H9 (cell line): ENCODE measurements around the gene PPP1R12B. TPM values are rescaled to one million over a fixed set of nuclear protein-coding genes. Genes with fewer than 3 reads are reported as not detected.
"Not testable (repeated sequence)": the region's sequence is repeated elsewhere in the genome, so short reads cannot be mapped to it uniquely, and the experiment has no call there.

Experiments used
- DNase-seq: peaks from one replicate; pipeline ENCODE4 v3.0.0-alpha.2; 2017
- H2AFZ ChIP-seq: one replicate; pipeline ENCODE4 v1.6.1; 2013; ENCODE audit warnings: mild to moderate bottlenecking, low read length, control low read depth, moderate library complexity
- H2AK5ac ChIP-seq: 2 replicates; pipeline ENCODE4 v1.6.1; 2013; ENCODE audit warnings: low read length, control low read depth, mixed read lengths; ENCODE audit not compliant: insufficient read length
- H2BK120ac ChIP-seq: one replicate; pipeline ENCODE4 v1.6.1; 2013; ENCODE audit warnings: low read depth, mild to moderate bottlenecking, low read length, control low read depth, inconsistent platforms; ENCODE audit not compliant: poor library complexity, severe bottlenecking
- H2BK12ac ChIP-seq: 2 replicates; pipeline ENCODE4 v1.6.1; 2013; ENCODE audit warnings: low read length, control low read depth, mixed read lengths, low read depth; ENCODE audit not compliant: insufficient read length
- H2BK15ac ChIP-seq: 2 replicates; pipeline ENCODE4 v1.6.1; 2013; ENCODE audit warnings: low read depth, low read length, control low read depth
- H2BK20ac ChIP-seq: one replicate; pipeline ENCODE4 v1.6.1; 2013; ENCODE audit warnings: low read depth, mild to moderate bottlenecking, low read length, control low read depth, inconsistent platforms; ENCODE audit not compliant: poor library complexity, severe bottlenecking
- H2BK5ac ChIP-seq: 2 replicates; pipeline ENCODE4 v1.6.1; 2013; ENCODE audit warnings: low read length, control low read depth, mixed read lengths; ENCODE audit not compliant: insufficient read length
- H3K14ac ChIP-seq: 2 replicates; pipeline ENCODE4 v1.6.1; 2013; ENCODE audit warnings: low read length, control low read depth; ENCODE audit not compliant: insufficient read depth
- H3K18ac ChIP-seq: 2 replicates; pipeline ENCODE4 v1.6.1; 2013; ENCODE audit warnings: low read depth, mild to moderate bottlenecking, mixed read lengths, low read length, control low read depth; ENCODE audit not compliant: insufficient read length
- H3K23ac ChIP-seq: 2 replicates; pipeline ENCODE4 v1.6.1; 2013; ENCODE audit warnings: low read length, control low read depth, mixed read lengths, low read depth; ENCODE audit not compliant: insufficient read length
- H3K23me2 ChIP-seq: 2 replicates; pipeline ENCODE4 v1.6.1; 2013; ENCODE audit warnings: low read depth, mild to moderate bottlenecking, mixed read lengths, low read length, control low read depth; ENCODE audit not compliant: insufficient read length, poor library complexity, severe bottlenecking
- H3K27ac ChIP-seq: 2 replicates; pipeline ENCODE4 v1.5.1; 2013; ENCODE audit warnings: low read length, control low read depth, mixed read lengths, low read depth; ENCODE audit not compliant: insufficient read length
- H3K27me3 ChIP-seq: 2 replicates; pipeline ENCODE4 v1.6.1; 2013; ENCODE audit warnings: low read length, control low read depth, inconsistent platforms; ENCODE audit not compliant: insufficient read depth
- H3K4ac ChIP-seq: 2 replicates; pipeline ENCODE4 v1.6.1; 2013; ENCODE audit warnings: low read depth, mild to moderate bottlenecking, control low read depth, inconsistent platforms, low read length, moderate library complexity
- H3K4me1 ChIP-seq: 2 replicates; pipeline ENCODE4 v1.6.1; 2013; ENCODE audit warnings: low read length, control low read depth, inconsistent platforms; ENCODE audit not compliant: insufficient read depth
- H3K4me2 ChIP-seq: 2 replicates; pipeline ENCODE4 v1.6.1; 2013; ENCODE audit warnings: low read length, control low read depth, mixed read lengths; ENCODE audit not compliant: insufficient read length, insufficient read depth
- H3K56ac ChIP-seq: 2 replicates; pipeline ENCODE4 v1.6.1; 2013; ENCODE audit warnings: low read depth, mild to moderate bottlenecking, mixed read lengths, low read length, control low read depth; ENCODE audit not compliant: insufficient read length
- H3K79me1 ChIP-seq: 2 replicates; pipeline ENCODE4 v1.6.1; 2013; ENCODE audit warnings: low read depth, mild to moderate bottlenecking, moderate library complexity, low read length, control low read depth, inconsistent platforms; ENCODE audit not compliant: insufficient read depth, poor library complexity, severe bottlenecking
- H3K79me2 ChIP-seq: 2 replicates; pipeline ENCODE4 v1.6.1; 2013; ENCODE audit warnings: low read length, control low read depth, inconsistent platforms; ENCODE audit not compliant: insufficient read depth
- H3K9ac ChIP-seq: 2 replicates; pipeline ENCODE4 v1.6.1; 2013; ENCODE audit warnings: low read length, control low read depth, mixed read lengths; ENCODE audit not compliant: insufficient read length; ENCODE audit errors: extremely low read depth
- H3K9me3 ChIP-seq: one replicate; pipeline ENCODE4 v1.6.1; 2013; ENCODE audit warnings: low read depth, low read length, inconsistent platforms; ENCODE audit not compliant: control insufficient read depth
- H3T11ph ChIP-seq: one replicate; pipeline ENCODE4 v1.6.1; 2013; ENCODE audit warnings: mild to moderate bottlenecking, low read length, control low read depth, inconsistent platforms
- H4K20me1 ChIP-seq: one replicate; pipeline ENCODE4 v1.6.1; 2013; ENCODE audit not compliant: control insufficient read depth, insufficient read length, insufficient read depth
- H4K5ac ChIP-seq: 2 replicates; pipeline ENCODE4 v1.6.1; 2013; ENCODE audit warnings: low read depth, mild to moderate bottlenecking, mixed read lengths, low read length, control low read depth; ENCODE audit not compliant: insufficient read length
- H4K8ac ChIP-seq: replicated peaks from 2 replicates; pipeline ENCODE4 v1.6.1; 2013; ENCODE audit warnings: low read length, control low read depth, mixed read lengths, low read depth; ENCODE audit not compliant: insufficient read length
- H4K91ac ChIP-seq: 2 replicates; pipeline ENCODE4 v1.6.1; 2013; ENCODE audit warnings: low read depth, mild to moderate bottlenecking, moderate library complexity, mixed read lengths, low read length, control low read depth; ENCODE audit not compliant: insufficient read length
- H3K27ac Mint-ChIP-seq, 3 experiments: 2 replicates in 2 of 3; 3 replicates in 1 of 3; pipeline ENCODE4 v1.8.0; 2020 to 2021; ENCODE audit warnings: mixed read lengths in 3 of 3, mild to moderate bottlenecking in 1 of 3, moderate library complexity in 1 of 3
- H3K27me3 Mint-ChIP-seq: 2 replicates; pipeline ENCODE4 v1.8.0; 2021; ENCODE audit warnings: low read depth, mild to moderate bottlenecking, moderate library complexity, mixed read lengths
- H3K36me3 Mint-ChIP-seq, 3 experiments: 2 replicates in 2 of 3; 3 replicates in 1 of 3; pipeline ENCODE4 v1.8.0; 2020 to 2021; ENCODE audit warnings: low read depth in 3 of 3, mixed read lengths in 3 of 3; ENCODE audit not compliant: insufficient read depth in 1 of 3
- H3K4me1 Mint-ChIP-seq, 2 experiments: 2 replicates each; pipeline ENCODE4 v1.8.0; 2020; ENCODE audit warnings: mixed read lengths in 2 of 2
- H3K4me3 Mint-ChIP-seq, 2 experiments: 2 replicates in 1 of 2; 3 replicates in 1 of 2; pipeline ENCODE4 v1.8.0; 2020 to 2021; ENCODE audit warnings: mild to moderate bottlenecking in 2 of 2, mixed read lengths in 2 of 2, moderate library complexity in 1 of 2
- H3K9me3 Mint-ChIP-seq, 2 experiments: 2 replicates in 1 of 2; 3 replicates in 1 of 2; pipeline ENCODE4 v1.8.0; 2020; ENCODE audit warnings: mild to moderate bottlenecking in 2 of 2, mixed read lengths in 2 of 2, moderate library complexity in 1 of 2
- WGBS: extraction: QIAGEN DNeasy Blood & Tissue Kit; methylation state at CpG from one replicate; pipeline ENCODE4 v1.1.7; 2013; ENCODE audit warnings: missing lambda C conversion rate, low lambda C conversion rate, mixed read lengths; ENCODE audit not compliant: insufficient read length; ENCODE audit errors: extremely low coverage; 5-methylcytosine and 5-hydroxymethylcytosine counted together
- total RNA-seq: library from RNA; stranded (reverse); gene quantifications from 2 replicates; pipeline ENCODE4 v1.2.1, GENCODE V29; 2021

PPP1R12B gene
- total RNA-seq, 1 experiment from 2014 or later: 12.9 TPM

GRCh38 chr1:202484032-202484431 lies 135.5 kb downstream of the PPP1R12B start:
- not testable (repeated sequence) for H3K4me1 ChIP-seq, H3K14ac ChIP-seq, H3K79me2 ChIP-seq, H3K9me3 Mint-ChIP-seq, H3K9ac ChIP-seq, H3T11ph ChIP-seq, H3K23ac ChIP-seq, H3K27ac Mint-ChIP-seq, H2BK20ac ChIP-seq, H4K91ac ChIP-seq, DNase-seq, H3K4me3 Mint-ChIP-seq, H3K4me2 ChIP-seq, H3K18ac ChIP-seq, H2BK5ac ChIP-seq, H2BK120ac ChIP-seq, H2AFZ ChIP-seq, H3K79me1 ChIP-seq, H3K27ac ChIP-seq, H2BK15ac ChIP-seq, H3K4ac ChIP-seq, H2BK12ac ChIP-seq, H3K27me3 Mint-ChIP-seq, H4K8ac ChIP-seq, H3K56ac ChIP-seq, H3K23me2 ChIP-seq, H2AK5ac ChIP-seq, H3K27me3 ChIP-seq, H4K5ac ChIP-seq, H4K20me1 ChIP-seq, H3K9me3 ChIP-seq
- WGBS: no CpG with 5 or more reads among the region's 2 CpGs
- peaks cover 10 to 15% (median 10%) of the 10 kb centered on the region in 3 experiments for H3K36me3 Mint-ChIP-seq
- peaks cover 21 to 29% of the 10 kb centered on the region in 2 experiments for H3K4me1 Mint-ChIP-seq

GRCh38 chr1:202484820-202485219 lies 136.3 kb downstream of the PPP1R12B start:
- peaks cover 11 to 17% (median 11%) of the 10 kb centered on the region in 3 experiments for H3K36me3 Mint-ChIP-seq
- not testable (repeated sequence) for H3K27me3 Mint-ChIP-seq, H3K23me2 ChIP-seq, H3K27me3 ChIP-seq, H3K4me3 Mint-ChIP-seq, H3K18ac ChIP-seq, H3K79me2 ChIP-seq, H3K27ac ChIP-seq, H3K9ac ChIP-seq, DNase-seq, H2BK15ac ChIP-seq, H3K23ac ChIP-seq, H4K20me1 ChIP-seq, H2BK20ac ChIP-seq, H2AFZ ChIP-seq, H3K4me2 ChIP-seq, H3K56ac ChIP-seq, H4K8ac ChIP-seq, H3K4me1 ChIP-seq, H4K91ac ChIP-seq, H2BK120ac ChIP-seq, H3K4ac ChIP-seq, H3K9me3 ChIP-seq, H3T11ph ChIP-seq, H4K5ac ChIP-seq, H3K9me3 Mint-ChIP-seq, H2AK5ac ChIP-seq, H3K79me1 ChIP-seq, H3K14ac ChIP-seq, H2BK12ac ChIP-seq
- peaks cover 21 to 29% of the 10 kb centered on the region in 2 experiments for H3K4me1 Mint-ChIP-seq
- WGBS: no CpG with 5 or more reads among the region's 3 CpGs
- peak overlapping the region in 1 of 3 experiments; percentile 63; a peak in 2 of 7 replicates for H3K27ac Mint-ChIP-seq
- peak overlapping the region; percentile 27 for H2BK5ac ChIP-seq
